GM12873 (cell line): ENCODE measurements around the gene ZNF575.

Experiments
- CTCF ChIP-seq: IDR thresholded peaks from 2 replicates; pipeline ENCODE4 v1.5.1; 2012; ENCODE audit warnings: low read depth, mild to moderate bottlenecking, moderate library complexity, low read length, control low read depth; ENCODE audit not compliant: insufficient read depth; ENCODE audit errors: missing control alignments

ZNF575 gene

DNA sequence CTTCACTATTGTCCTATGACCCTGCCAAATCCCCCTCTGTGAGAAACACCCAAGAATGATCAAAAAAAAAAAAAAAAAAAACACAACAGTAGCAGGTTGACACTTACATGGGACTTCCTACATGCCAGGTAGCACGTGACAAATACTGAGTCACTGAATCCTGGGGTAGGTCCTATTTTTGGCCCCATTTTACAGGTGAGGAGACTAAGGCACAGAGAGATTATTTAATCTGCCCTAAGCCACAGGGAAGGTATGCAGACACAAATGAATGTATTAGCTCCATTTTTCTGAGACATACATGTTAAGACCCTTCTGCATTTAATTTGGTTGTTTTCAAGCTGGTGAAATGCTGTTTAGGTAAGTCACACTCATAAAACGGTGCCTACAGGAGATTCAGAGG is 15.7 kb downstream of the ZNF575 start:
- TF ChIP-seq CTCF = no peak

GRCh38 chr19:43551399-43552197 is 18.6 kb downstream of the ZNF575 start:
- no peak for TF ChIP-seq CTCF

- TF ChIP-seq CTCF = no peak
Observed at GRCh38 chr19:43552198-43552450, 19.1 kb downstream of the ZNF575 start.

DNA sequence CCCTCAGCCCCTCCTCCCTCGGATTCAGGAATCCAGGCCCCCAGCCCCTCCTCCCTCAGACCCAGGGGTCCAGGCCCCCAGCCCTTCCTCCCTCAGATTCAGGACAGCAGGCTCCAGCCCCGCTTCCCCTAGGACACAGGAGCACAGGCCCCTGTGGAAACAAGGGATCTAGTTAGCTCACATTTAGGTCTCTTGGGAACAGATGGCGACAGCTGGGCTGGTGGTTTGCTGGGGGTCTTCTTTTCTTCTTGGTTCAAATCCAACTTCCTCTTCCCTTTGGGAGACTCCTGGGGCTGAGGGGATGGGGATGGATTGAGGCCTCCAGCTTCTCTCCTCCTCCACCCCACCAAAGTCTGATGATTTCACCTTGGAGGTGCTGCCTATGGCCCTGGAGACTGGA is 19.6 kb downstream of the ZNF575 start:
- no peak for TF ChIP-seq CTCF

- TF ChIP-seq CTCF = no peak
Observed at GRCh38 chr19:43553656-43554055, 20.7 kb downstream of the ZNF575 start.

DNA sequence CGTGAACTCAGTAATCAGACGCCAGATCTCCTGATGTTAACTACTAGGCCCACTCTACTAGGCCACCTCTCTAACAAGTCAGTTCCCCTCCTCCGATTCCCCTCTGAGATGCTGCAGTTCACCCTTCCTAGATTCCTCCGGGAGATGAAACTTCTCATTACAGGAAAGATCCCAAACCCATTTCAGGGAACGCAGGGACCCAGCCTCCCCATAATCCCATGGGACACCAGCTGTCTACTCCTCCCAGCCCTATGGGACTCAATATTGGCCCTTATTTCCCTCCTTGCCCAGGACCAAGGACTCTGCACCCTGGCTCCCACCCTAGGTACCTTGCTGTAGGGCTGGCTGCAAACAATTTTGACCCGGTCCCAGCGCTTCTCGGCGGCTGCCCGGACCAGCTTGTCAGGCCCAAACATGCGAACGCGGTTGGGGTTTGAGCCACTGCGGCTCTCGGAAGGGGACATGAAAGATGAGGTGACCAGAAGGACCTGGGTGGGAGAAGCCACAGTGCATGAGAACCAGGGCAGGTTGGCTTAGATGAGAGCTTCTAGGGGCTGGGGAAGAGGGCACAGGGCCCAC is 21.4 kb downstream of the ZNF575 start:
- TF ChIP-seq CTCF = no peak

DNA sequence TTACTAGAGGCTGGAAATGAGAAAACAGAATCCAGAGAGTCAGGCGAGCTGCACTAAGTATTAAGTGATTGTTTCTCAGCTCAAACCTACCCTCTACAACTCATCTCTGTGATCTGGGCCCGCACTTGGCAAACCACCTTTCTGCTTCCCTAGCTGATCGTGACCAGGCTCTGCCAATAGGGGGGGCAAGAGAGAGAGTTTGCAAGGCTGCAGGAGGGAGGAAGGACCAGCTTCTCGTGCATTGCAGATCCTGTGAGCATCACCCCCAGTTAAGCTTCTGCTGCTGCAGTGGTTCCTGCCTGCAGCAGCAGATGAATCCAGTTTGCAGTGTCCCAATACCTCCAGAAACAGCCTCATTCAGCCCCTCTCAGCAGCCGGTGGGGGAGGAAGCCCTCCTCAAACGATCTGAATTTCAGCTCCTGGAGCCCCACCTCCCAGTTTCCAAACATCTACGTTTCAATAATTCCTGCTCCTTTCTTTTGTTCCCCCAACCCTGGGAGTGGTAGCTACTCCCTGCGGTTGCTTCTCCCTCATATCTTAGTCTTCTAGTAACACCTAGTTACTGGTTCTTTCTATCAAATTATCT is 22.3 kb downstream of the ZNF575 start:
- peak; percentile 96 for TF ChIP-seq CTCF
